ENCODE measurements around the gene CDYL. TPM values are rescaled to one million over a fixed set of nuclear protein-coding genes. Genes with fewer than 3 reads are reported as not detected.

Gene CDYL
- polyA plus RNA-seq, 4 donors, result 25.7 to 31.1 (median 29.0) TPM

DNA sequence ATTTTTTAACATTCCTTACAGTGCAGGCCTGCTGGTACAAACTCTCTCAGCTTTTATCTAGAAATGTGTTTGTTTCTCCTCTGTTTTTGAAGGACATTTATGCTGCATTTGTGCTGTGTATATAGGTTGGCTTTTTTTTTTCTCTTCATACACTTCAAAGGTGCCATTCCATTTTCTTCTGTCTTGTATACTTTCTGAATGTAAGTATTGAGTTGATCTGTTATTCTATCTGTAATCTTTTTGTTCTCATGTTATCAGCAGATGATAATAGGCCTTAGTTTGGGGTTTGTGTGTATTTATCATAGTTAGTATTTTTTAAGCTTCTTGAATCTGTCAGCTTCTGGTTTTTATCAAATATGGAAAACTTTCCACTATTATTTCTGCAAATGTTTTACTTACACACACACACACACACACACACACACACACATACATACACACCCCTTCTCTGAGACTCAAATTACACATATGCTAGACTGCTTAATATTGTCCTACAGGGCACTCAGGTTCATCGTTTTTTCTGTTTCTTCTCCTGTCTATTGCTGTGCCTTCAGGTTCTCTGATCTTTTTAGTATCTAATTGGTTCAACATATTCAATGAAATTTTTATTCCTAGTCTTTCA, 153.0 kb downstream of the CDYL start:
- DNase-seq (ENCODE audit: low read depth in 4 of 4, low spot score in 3 of 4), result no peak

DNA sequence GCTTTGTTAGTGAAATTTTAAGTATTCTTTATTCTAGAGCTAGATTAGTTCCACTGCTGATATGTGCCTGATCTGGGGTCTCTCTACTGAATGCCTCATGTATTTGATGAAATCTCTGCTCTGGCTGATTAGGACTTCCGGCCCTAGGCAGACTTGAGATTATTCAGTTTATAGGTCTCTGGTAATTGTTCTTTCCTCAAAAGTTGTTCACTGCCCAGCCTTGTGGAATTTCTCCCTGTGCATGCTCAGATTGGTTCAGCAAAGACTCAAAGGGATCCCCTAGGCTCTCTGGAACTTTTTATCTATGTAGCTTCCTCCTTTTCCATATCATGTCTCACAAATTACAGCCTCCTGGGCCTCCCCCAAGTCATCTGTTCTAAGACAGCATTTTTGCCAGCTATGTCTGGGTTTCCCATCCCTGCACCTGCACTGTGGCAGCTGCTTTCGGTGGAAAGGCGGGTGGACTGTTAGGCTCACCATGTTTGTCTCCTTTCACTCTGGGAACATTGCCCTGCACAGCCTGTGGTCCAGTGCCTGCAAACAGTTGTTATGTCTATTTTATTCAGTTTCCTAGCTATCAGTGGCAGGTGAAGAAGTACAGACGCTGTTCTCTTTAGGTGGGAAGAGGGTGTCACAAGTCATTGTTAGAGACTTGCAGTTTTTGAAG, 154.0 kb downstream of the CDYL start:
- no peak for DNase-seq (ENCODE audit: low read depth in 4 of 4, low spot score in 3 of 4)

DNA sequence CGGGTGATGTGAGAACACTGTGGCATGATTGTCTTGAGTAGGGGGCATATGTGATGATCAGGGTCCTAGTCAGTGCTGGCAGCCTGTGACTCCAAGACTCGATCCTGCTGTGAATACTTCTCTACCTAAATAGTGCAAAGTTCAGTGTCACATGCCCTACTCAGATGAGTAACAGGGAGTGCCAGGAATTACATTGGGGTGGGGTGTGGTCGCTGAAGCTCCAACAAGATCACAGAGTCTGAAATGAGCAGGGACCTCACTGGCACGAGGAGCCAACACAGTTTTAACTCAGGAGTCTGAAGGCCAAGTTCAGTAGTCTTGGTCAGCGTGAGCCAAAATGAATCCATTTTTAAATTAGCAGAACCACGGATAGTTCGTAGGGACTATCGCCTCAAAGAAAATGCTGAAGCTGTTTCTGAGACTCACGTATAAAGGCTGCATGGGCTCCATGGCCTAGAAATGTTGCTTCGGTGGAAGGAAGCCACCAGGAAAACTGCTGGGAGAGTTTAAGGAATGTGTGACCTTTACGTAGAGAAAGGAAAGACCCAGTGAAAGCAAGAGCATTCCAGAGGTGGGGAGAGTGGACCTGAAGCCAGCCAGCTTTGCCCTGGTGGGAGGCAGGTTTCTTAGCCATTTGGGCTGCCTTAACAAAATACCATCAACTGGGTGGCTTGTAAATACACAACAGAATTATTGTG, 155.5 kb downstream of the CDYL start:
- no peak for DNase-seq (ENCODE audit: low read depth in 4 of 4, low spot score in 3 of 4)

DNA sequence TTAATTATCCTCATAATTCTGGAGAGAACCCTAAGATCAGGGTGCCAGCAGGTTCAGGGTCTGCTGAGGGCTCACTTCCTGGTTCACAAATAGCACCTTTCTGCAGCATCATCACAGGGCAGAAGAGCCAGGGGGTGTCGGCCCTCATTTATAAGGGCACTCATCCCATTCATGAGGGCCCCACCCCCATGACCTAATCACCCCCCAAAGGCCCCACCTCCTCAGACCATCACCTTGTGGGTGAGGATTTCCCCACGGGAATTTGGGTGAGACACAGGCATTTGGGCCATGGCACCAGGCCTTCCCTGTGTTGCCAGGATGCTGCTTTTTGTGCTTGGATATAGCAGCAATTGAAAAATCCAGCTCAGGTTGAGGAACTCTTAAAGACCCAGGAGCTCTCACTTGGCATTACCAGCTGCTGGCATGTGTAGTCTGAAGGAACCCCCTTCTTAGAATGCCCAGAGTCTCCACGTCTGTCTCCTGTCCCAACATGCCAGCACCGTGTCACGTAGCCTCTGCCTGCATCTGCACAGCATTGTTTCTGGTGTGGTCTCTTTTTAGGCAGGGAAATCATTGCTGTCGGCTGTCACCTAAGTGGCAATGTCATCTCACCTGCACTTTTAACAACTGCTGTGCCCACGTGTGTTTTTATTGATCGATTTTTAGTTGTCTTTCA, 156.2 kb downstream of the CDYL start:
- DNase-seq (ENCODE audit: low read depth in 4 of 4, low spot score in 3 of 4), result no peak

DNA sequence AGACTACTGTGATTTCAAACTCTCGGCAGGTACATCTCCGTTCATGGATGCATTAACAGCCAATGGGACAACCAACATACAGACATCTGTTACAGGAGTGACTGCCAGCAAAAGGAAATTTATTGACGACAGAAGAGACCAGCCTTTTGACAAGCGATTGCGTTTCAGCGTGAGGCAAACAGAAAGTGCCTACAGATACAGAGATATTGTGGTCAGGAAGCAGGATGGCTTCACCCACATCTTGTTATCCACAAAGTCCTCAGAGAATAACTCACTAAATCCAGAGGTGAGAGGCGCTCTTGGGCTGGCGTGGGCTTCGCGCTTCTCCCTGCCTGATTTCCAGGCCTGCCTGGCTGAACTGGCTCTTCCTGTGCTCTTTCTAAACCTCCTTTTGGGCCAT, 159.3 kb downstream of the CDYL start:
- no peak for DNase-seq (ENCODE audit: low read depth in 4 of 4, low spot score in 3 of 4)

DNA sequence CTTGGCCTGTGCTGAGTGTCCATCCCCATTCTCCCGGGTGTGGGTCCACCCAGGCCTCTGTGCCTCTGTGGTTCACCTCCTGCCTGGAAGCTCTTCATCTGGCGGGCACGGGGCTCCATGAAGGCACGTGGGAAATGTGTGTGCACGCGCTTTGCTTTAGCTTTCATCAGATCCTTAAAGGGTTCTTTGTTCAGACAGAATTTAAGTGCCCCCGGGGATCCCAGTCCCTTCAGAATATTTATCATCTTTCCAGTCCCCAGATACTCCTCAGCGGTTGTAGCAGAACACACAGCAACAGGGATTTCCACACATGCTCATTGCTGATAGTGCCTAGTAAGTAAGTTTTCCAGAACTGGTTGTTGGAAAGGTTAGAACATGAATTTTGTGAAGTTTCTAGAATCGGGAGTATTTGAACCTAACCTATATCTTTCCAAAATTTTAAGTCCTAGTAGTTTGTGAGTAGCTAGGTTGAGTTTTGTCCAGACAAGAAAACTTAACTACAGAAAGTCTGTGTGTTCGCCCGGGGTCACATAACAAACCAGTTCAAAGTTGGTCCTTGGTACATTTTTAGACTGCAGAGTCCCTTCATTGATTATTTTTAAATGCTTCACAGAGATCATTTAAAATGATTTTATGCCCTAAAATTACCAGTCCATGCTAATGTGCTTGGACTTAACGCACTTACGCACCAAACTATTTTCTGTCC, 159.9 kb downstream of the CDYL start:
- DNase-seq (ENCODE audit: low read depth in 4 of 4, low spot score in 3 of 4), result no peak

DNA sequence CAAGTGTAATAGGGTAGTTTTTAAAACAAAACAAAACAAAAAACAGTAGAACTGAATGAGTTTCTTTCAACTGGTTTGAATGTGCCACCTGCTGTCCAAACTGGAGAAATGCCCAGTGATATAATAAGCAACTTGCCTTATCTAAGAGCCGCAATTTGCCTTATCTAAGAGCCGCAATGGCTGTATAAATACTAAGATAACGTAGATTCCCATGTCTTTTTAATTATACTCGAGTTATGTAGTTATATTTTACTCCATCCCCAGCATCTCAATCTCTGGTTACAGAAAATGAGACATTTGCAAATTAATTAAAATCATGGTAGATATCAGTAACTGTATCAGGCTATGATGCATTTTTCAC, 160.5 kb downstream of the CDYL start:
- DNase-seq (ENCODE audit: low read depth in 4 of 4, low spot score in 3 of 4), result no peak

DNA sequence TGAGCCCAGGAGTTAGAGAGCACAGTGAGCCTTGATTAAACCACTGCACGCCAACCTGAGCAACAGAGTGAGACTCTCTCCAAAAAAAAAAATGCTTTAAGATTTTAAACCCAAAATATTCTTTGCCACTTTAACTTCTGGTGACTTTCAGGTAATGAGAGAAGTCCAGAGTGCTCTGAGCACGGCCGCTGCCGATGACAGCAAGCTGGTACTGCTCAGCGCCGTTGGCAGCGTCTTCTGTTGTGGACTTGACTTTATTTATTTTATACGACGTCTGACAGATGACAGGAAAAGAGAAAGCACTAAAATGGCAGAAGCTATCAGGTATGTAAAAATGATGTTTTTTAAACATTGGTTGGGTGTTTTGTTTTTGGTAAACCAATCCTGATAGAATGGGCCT, 161.2 kb downstream of the CDYL start:
- DNase-seq (ENCODE audit: low read depth in 4 of 4, low spot score in 3 of 4), result no peak

DNA sequence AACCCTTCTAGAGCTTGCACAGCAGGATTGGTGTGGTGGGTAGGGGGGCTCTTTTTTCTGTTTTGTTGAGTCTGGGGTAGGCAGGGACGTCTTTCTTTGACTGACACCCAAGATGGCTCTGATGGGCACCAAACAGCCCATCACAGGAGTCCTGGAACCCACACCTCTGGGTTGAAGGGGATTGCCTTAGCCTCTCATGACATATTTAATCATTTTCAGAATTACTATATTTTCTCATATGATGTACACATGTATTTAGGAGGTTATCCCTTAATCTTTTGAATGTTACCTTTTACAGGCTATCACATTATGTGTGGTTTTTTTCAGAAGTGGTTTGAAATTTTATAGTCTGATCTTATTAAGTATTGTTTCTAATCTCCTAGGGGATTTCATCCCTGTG, 163.0 kb downstream of the CDYL start:
- no peak for DNase-seq (ENCODE audit: low read depth in 4 of 4, low spot score in 3 of 4)

DNA sequence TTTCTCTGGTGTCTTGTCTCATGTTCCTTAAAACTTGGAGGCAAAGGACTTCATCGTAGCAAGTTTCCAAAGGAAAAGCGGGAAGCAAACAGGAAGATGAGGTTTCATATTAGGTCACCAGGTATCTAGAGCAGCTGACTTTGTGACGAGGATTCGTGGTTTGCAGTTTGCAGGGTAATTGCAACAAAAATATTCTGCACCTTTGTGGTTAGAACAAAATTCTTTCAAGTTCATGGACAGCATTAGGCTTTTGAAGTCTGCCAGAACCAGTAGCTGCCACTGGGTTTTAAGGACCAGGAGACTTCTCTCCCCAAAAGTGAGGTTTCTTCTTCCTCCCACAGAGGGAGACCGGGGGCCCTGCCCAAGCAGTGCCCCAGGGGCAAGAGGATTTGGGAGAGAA, 164.2 kb downstream of the CDYL start:
- no peak for DNase-seq (ENCODE audit: low read depth in 4 of 4, low spot score in 3 of 4)

DNA sequence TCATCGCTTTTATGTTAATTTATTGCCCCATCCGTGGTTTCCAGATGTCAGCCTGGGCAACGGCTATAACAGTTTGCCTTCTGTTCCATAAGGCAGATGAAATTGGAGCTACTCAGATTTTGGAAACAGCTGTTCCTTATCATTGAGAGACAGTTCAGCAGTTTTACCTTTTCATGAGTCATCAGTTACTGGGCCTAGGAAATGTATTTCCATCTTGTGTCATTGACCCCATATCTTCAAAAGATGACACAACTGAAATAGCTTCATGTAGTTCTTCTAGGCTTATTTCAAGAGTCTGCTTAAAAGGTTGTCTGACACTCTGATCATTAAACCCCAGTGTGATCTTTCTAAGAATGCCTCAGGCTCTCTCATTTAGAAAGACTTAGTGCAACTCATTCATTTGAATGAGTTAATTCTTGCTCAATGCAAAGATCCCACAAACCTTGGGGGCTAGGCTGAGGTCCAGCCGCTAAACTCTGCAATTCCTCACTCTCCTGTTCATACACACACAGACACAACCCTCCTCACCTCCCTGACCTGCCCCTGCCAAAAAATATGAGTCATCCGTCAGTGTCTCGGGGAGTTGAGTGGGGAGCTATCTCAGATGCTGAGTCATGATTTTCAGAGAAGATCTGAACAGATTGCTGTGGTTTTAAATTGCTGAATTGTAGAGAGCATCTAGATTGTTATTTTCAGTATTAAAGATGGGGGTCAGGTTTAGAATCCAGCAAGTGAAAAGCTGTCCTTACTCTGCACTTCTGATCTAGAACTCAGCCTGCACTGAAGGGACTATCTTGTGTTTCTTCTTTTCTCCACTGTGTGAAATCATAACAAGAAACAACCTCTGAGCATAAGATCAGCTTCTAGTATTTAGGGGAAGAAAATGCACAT, 165.8 kb downstream of the CDYL start:
- no peak for DNase-seq (ENCODE audit: low read depth in 4 of 4, low spot score in 3 of 4)

DNA sequence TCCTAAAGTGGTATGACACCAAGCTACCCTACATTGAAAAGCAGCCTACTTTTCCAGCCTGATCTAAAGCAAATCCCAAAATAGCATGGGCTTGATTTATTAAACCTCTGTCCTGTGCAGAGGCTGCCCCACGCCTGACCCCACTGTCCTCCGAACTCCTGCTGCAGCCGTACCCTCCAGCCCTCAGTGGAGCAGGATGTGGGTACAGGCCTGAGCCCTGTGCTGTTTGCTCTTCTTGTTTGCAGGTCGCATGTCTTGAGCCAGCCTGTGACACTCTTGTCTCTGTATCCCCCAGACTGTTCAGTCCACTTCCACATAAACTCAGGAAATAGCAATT, 166.4 kb downstream of the CDYL start:
- no peak for DNase-seq (ENCODE audit: low read depth in 4 of 4, low spot score in 3 of 4)

DNA sequence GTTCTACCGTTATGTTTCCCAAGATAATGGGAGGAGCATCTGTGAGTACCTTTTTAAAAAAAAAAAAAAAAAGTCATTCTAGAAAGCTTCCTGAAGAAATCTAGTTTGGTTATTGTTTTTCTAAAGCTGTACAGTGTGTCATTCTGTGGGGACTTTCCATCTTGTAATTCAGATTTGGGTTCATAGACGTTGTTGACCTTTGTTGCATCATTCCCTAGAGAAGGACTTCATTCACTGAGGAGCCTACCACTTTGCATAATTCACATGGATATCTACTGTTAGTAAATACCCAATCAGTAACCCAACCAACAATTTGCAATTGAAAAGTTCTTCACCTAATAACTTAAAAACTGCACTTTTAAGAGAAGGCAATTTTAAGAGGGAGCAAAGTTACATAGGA, 167.5 kb downstream of the CDYL start:
- DNase-seq (ENCODE audit: low read depth in 4 of 4, low spot score in 3 of 4), result no peak

DNA sequence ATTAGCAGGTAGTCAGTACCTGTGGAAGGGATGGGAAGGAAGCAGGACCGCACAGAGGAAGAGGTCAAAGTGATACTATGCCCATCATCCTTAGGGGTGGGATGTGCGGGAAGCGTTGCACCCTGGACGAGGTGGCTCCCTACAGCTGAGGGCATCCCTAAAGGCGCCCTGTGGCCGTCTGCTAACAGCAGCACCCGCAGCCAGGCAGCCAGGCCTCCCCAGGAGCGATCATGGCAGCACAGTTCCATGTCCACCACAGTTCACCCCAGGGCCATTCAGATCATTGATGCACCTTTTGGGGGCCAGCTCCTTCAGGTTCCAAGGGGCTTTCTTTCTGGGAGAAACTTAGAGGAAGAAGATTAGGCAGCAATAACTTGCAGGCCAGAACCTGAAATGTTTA, 168.1 kb downstream of the CDYL start:
- DNase-seq (ENCODE audit: low read depth in 4 of 4, low spot score in 3 of 4), result no peak

DNA sequence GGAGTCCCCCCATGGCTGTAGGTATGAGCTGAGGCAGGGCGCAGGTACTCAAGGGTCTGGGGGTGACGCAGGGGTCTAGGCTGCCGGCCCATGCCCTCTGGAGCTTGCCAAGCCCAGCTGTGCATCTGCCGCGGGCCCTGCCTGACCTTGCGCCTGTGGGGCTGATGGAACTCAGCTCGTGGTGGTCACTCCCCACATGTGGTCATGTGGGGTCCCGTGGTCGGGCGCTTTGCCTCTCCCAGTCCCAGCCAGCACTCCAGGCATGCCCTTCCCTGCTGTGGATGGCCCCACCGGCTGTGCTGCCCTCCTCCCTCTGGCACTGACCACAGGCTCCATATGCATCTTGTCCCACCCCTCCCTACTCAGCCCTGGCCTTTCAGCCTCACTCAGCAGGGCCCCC, 170.3 kb downstream of the CDYL start:
- no peak for DNase-seq (ENCODE audit: low read depth in 4 of 4, low spot score in 3 of 4)

DNA sequence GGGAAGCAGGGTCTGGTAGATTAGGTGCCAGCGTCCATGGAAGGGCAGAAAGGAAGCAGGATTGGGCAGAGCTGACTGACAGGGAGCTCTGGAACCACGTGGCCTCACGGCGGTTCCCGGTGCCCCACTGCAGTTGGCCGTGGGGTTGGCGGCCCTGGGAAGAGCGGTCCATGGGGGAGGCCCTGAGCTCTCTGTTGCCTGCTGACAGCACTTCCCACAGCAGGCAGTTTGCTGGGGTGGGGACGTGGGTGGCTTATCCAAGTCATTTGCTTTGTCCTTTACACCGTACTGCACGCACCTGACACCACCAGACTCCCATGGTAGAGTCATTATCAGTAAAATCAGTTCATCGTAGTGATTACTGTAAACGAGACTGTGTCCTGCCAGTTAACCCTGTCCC, 171.5 kb downstream of the CDYL start:
- DNase-seq (ENCODE audit: low read depth in 4 of 4, low spot score in 3 of 4), result no peak

DNA sequence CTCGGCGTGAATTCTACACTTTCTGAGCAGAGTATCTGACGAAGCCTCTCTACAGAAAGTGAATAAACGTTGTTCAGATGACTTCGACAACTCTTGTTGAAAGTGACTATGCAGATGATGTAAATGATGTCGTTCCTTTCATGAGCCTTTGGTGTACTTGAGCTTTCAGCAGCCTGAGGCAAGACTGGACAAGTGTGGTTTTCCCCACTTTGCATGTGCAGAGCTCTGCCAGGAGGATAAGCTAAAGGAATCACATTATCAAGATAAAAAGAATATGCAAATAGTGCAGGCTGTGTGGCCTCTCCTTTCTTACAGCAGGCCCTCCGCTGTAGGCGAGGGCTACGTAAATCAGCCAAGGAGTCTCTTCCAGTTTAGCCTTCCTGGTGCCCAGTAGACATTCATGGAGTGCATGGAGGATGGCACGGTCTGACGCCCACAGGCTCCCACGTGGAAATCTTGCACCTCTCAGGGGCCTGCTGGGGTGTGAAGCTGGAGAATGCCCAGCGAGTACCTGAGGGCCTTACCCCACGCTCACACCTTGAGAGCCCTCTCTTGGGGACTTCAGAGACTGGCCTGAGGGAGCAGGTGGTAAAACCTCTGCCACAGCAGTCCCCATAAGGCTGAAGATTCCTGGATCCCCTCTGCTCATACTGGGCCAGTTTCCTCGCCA, 172.7 kb downstream of the CDYL start:
- DNase-seq (ENCODE audit: low read depth in 4 of 4, low spot score in 3 of 4), result no peak

DNA sequence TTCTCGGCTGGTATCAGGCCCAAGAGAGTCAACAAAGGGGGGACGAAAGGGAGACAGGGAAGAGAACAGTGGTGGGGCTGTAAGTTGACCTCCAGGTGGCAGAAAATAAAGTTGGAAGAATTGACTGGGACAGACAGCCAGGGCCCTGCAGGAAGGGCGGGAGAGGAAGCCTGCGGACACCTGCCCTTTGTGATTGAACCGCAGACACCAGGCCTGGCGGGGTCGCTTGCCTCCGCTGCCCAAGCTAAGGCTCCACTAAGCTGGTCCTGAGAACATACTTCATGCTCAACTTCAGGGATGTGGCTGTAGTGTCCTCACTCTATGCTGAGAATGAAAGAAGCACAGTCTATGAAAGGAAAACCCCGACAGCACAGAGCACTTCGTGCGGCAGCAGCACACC, 173.9 kb downstream of the CDYL start:
- no peak for DNase-seq (ENCODE audit: low read depth in 4 of 4, low spot score in 3 of 4)

DNA sequence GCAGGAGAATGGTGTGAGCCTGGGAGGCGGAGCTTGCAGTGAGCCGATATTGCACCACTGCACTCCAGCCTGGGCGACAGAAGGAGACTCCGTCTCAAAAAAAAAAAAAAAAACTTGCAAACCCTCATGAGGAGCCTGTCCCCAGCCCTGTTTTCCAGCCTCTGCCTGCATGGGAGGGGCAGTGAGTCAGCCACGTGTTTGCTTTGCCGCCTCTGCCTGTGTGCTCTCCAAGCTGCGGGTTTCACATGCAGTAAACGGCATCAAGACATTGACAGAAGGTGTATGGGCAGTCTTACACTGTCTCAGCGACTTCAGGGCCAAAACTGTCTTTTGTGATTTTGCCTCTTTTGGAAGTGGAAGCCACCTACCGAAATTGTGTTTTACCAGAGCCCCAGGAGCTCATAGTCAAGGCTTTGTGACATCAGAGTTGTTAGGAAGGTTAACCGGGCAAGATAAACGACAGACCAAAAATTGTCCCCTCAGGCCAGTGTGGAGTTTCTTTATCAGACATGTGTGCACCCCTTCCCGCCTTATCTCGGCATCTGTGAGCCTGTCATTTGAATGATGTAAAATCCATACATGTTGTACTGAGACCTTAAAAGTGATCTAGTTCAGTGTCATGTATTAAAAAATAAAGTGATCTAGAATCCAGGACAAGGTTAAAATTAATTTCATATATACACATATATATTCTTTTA, 174.8 kb downstream of the CDYL start:
- no peak for DNase-seq (ENCODE audit: low read depth in 4 of 4, low spot score in 3 of 4)
